NCI-H2107 treated with DMSO at 0.1 percent for 48 hours (cell line): ENCODE data around the gene RHBDL1.

Experiments
- DNase-seq: peaks from one replicate; lab custom pipeline; 2025; ENCODE audit not compliant: unreplicated experiment; lab: John Stamatoyannopoulos, UW

RHBDL1 gene

GRCh38 chr16:717450-718245, 42.2 kb downstream of the RHBDL1 start:
- no peak for DNase-seq

- no peak for DNase-seq
These were observed 42.9 kb downstream of the RHBDL1 start for GRCh38 chr16:718389-718788.

- no peak for DNase-seq
These were observed 43.5 kb downstream of the RHBDL1 start for GRCh38 chr16:718922-719321.

GRCh38 chr16:719815-720446, 44.5 kb downstream of the RHBDL1 start:
- DNase-seq = no peak

GRCh38 chr16:720447-720989, 45.0 kb downstream of the RHBDL1 start:
- no peak for DNase-seq

- DNase-seq = no peak
These were observed 45.7 kb downstream of the RHBDL1 start, which contains the start of gene ANTKMT for GRCh38 chr16:720990-721764. Gene ANTKMT, plus strand, starts transcription at chr16:721146. Its CDS starts 129 bp downstream, at chr16:721275.

- DNase-seq = no peak
These were observed 46.5 kb downstream of the RHBDL1 start for GRCh38 chr16:721765-722540.

- no peak for DNase-seq
These were observed 47.6 kb downstream of the RHBDL1 start for GRCh38 chr16:722835-723633.

- no peak for DNase-seq
These were observed 48.2 kb downstream of the RHBDL1 start for GRCh38 chr16:723695-724094.

GRCh38 chr16:724188-725040, 48.9 kb downstream of the RHBDL1 start:
- DNase-seq = no peak

- no peak for DNase-seq
These were observed 49.5 kb downstream of the RHBDL1 start for GRCh38 chr16:725041-725376.

GRCh38 chr16:725463-726187, 50.2 kb downstream of the RHBDL1 start:
- no peak for DNase-seq

GRCh38 chr16:726188-726437, 50.6 kb downstream of the RHBDL1 start:
- DNase-seq = no peak

GRCh38 chr16:726438-727290, 51.2 kb downstream of the RHBDL1 start, which contains the start of the genes CCDC78 and HAGHL:
Gene CCDC78, minus strand, starts transcription at chr16:726443. Its CDS starts 76 bp downstream, at chr16:726367.
Gene HAGHL, plus strand, starts transcription at chr16:727106. Its CDS starts 404 bp downstream, at chr16:727510.
- no peak for DNase-seq

GRCh38 chr16:727291-727977, 52.0 kb downstream of the RHBDL1 start:
- no peak for DNase-seq
